Activated CD4-positive, alpha-beta T cell treated with anti-CD3 and anti-CD28 coated beads for 48 hours (primary cell): ENCODE results near the gene BSND.
"Not testable (repeated sequence)": the region's sequence is repeated elsewhere in the genome, so short reads cannot be mapped to it uniquely, and the experiment has no call there.

Source experiments
- DNase-seq: peaks from one replicate; pipeline ENCODE4 v3.0.0-alpha.2; 2020

The BSND gene

DNA sequence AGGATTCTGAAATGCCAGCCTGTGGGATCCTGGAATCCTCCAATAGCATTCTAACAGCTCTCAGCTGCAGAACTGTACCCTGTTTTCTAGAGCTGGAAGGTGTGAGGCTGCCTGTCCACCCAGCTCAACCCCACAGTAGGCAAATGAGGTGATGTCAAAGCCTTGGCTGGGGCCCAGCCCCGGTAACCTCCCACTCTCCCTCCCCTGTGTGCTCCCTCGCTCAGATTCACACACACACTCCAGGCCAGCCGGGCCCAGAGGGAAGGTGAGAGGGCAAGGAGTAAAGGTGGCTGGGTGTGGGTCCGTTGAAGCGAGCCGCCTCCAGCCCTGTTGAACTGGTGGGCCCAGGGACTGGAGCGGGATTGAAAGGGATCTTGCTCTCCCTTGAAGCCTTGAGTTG lies at the start of gene BSND:
Gene BSND, plus strand, starts transcription at position 257 of the 400 bp plus-strand sequence. CDS start 254 bp downstream, outside the sequence.
- no peak for DNase-seq

DNA sequence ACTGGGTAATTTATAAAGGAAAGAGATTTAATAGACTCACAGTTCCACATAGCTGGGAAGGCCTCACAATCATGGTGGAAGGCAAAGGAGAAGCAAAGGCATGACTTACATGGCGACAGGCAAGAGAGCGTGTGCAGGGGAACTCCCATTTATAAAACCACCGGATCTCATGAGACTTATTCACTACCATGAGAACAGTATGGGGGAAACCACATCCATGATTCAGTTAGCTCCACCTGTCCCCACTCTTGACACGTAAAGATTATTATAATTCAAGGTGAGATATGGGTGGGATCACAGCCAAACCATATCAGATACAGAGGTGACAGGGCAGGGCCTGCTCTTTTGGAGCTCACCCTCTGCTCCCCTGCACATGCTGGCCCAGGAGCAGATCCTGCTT lies 49.7 kb upstream of the BSND start:
- no peak for DNase-seq

DNA sequence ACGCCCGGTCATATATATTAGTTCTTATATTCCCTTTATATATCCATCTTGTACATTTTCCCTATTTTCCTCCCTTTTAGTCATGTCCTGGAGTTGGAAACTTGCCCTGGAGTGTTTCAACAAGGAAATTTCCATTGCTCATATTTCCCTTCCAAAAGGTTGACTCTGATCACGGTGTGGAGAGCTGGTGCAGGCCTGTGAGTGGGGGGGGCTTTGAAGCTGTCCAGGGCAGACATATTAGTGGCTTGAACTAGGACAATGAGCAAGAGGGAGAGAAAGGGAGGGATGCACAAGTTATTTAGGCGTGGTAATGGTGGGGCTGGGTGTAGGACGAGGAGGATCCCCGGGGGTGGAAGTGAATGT lies 48.7 kb upstream of the BSND start:
- DNase-seq = no peak

DNA sequence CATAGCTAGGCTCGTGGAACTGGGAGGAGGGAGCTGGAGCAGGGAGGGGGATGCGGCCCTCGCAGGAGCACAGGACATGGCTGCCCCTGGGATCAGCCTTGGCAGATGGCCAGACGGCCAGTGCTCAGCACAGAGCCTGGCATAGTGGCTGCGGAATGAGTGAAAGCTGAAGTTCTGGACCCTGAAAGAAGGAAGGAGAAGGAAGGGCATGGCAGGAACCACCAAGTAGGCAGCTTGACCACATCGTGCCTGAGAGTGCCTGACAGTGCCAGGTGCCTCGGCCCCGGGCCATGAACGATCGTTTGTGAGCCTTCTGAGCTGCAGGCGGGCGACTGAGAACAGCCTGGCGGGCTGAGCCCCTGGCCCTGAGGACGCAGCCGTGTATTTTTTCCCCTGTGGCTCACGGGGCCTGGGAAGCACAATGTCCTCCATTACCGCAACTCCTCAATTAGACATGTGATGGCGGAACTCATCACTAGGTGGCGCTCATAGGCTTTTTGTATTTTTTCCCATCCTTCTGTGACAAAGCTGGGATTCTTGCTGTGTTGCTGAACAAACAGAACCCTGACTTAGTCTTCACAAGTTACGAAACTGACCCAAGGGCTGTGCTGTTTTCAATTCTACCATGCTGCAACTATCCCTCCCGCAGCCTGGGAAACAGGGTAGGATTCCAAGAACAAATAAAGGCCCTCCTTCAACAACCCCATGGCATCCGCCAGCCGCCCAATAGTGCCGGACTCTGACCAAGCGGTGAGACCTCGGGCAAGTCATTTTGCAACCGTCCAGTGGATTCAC lies 48.2 kb upstream of the BSND start:
- DNase-seq = peak; percentile 70

DNA sequence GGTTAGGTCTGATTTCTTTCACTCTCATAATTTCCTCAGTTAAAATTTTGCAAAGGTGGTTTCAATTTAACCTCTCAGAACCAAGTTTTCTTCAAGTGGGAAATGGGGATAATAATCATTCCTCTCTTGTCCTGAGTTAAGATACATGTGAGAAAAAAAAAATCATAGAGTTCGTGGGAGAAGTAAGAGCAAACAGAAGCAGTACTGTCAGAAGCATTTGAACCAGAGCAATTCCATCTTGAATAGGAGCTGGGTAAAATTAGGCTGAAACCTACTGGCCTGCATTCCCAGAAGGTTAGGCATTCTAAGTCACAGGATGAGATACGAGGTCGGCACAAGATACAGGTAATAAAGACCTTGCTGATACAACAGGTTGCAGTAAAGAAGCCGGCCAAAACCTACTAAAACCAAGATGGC lies 46.9 kb upstream of the BSND start:
- no peak for DNase-seq

DNA sequence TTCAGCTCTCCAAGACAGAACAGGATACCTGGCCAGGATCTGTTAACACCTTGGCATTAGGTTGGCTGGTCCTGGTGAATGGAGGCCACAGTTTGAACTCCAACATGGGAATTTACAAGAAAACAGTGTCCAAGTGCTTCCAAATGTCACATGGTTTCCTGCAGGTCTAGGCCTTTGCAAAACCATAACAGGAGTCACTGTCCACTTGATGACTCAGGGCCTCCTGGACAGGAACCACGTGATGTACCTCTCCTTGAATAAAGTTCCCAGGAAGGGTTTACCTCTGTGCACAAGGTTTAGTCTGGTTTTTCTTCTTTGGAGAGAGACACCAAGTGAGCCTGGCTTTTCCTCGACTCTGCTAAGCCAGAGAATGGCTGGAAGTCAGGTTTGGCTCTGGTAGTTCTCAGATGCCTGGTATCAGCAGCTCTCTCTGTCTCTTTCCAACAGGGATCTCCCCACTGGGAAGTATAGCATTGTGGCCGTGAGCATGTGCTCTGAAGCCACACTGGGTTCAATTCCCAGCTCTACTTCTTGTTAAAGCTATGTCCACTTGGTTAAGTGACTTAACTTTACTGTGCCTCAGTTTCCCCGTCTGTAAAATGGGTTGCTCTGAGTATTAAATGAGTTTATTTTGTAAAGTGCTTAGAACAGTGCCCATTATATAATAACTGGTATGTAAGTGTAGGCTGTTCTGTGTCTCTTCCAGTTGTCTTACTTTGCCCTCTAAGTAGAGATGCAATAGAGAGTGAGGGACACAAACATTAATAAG lies 45.6 kb upstream of the BSND start:
- DNase-seq = no peak

DNA sequence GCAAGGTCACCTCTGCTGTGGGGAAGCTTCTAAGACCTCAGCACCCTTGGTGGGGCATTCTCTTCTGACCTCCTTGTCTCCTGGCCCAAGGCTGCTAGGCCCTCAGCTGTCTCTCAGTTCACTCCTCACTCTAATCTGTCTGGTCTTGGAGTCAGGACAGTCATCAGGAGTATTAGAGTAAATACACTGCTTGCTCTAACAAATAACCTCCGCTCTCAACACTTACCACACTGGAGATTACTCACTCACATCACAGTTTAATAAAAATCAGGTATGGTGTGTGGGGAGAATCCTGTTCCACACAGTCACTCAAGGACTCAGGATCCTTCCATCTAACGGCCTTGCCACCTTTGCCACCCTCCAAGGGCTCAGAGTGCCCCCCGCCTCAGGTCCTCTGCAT lies 44.9 kb upstream of the BSND start:
- DNase-seq = no peak

DNA sequence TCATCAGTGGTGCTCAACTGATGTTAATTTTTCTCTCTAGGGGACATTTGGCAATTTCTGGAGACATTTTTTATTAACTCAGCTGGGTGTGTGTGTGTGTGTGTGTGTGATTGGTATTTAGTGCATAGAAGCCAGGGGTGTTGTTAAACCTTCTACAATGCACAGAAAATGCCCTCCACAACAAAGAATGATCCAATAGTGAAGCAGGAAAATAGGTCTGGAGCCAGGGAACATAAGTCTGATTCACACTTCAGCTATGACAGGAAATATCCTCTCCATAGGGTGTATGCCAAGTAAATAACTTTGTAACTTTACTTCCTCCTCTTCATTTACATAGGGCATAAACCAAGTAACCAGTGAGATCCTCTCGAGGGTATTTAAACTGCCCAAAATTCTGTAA lies 43.4 kb upstream of the BSND start:
- DNase-seq = no peak

DNA sequence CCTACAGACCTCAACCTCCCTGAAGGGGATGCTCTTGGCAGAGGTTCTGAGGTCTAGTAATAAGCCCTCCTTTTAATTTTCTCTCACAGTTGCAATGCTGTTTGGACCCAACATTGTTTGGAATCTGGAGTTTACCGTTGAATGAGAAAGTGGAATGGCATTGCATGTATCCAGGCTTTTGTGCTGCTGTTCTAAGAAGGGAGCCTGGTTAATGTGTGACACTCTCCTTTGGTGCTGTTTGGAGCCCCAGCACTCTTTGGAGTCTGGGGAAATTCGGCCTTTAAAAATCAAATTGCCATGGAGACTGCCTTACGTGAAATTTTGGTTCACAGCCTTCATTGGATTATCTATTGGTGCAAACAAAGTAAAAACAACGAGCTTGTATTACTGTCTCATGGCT lies 42.0 kb upstream of the BSND start:
- DNase-seq = no peak

DNA sequence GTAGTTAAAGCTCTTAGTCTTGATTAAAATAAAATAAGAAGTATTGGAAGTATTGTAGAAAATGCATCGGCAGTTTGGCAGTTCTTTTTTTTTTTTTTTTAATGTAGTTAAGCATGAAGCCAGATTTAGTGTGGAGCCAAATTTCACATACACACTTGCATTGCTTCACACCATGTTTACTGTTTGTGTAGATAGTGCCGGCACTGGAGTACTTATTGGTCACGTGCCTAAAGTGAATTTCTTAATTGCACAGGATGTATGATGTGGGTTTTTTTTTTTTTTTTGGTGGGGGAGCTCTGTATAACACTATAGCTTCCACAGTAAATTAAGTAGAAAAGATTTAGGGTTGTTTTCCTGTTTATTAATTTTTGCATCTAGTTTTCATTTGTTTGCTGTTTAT lies 39.5 kb upstream of the BSND start:
- no peak for DNase-seq

DNA sequence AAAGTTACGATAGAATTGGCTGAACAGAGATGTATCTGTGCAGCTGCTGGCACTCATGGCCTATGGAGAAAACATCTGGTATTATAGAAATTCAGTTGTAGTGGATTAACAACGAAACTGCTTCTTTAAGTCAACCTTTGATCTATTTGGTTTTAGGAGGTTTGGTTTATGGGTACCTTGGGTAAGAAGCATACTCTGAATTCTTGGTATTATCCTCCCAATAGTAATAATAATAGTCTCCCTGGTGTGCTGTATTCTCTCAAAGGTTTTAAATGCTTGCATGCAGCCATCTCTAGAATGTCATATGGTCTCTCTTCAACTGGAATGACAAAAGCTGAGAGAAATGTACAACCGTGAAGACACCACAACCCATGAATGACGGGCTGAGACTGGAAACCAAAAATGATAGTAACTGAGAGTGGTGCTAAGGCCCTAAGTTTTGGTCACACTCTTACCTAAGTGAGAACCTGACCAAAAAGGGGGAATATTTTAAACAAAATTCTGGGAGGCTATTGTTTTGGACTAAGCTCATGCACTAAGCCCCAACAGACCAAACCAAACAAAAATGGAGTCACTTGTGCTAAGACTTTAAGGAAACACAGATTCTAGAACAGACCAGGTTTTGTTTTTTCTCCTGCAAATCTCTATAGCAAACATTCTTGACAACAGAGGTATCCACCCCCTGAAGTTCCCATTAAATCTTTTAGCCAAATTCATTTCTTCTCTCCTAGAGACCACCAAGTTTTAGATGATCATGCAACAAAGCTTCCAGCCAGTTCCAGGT lies 35.9 kb upstream of the BSND start:
- no peak for DNase-seq

DNA sequence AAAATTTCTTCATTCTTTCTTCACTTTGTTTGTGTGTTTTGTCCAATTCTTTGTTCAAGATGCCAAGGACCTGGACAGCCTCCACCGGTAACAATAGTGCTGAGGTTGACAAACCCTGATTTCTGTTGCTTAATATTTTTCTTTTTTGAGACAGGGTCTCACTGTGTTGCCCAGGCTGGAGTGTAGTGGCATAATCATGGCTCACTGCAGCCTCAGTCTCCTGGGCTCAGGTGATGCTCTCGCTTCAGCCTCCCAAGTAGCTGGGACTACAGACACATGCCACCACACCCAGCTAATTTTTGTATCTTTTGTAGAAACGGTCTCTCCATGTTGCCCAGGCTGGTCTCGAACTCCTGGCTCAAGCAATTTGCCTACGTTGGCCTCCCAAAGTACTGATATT lies 34.9 kb upstream of the BSND start:
- not testable (repeated sequence) for DNase-seq

DNA sequence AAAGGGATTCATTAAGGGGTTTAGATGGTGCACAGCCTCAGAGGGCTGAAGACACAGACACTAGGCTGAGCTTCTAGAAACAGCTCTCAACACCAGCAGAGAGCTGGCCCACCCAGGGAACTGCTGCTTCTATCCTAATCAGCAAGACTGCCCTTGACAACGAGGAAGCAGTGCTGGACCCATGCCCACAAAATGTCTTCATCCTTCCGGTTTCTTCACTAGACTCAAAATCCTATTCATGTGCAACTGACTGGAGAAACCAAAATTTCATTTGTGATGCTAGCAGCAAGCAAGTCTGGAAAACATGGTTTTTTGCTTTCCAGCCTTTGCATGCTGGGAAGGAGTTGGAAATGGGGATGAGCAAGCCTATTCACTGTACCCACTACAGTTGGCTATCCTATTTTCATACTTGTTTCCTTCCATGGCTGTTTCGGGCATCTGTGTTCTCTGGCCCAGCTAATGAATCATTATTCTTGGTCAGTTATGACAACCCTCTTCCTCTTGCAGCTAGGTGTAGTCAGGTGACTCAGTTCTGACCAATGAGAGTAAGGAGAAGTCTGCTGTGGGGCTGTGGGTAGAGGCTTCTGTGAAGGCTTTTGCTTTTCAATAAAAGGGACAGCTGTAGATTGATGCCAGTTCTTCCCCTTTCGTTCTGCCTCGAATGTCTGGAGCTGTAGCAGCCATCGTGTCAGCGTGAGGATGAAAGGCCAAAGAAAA lies 33.0 kb upstream of the BSND start:
- DNase-seq = no peak

DNA sequence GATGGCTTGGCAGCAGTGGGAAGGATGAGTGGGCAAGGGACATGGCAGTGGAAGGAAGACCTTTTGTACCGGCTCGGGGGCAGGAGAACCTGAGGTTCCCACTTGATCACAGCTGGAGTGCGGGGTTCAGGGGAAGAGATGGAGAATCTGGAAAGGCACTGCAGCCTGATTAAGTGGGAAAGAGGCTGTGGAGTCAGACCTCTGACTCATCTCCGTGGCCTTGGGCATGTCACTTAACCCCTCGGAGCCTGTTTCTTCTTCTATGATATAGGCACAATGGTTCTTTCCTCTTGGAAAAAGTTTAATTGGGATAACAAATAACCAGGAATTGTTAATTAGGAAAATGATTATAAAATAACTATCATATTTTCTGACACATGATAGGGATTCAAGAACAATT lies 31.4 kb upstream of the BSND start:
- no peak for DNase-seq

DNA sequence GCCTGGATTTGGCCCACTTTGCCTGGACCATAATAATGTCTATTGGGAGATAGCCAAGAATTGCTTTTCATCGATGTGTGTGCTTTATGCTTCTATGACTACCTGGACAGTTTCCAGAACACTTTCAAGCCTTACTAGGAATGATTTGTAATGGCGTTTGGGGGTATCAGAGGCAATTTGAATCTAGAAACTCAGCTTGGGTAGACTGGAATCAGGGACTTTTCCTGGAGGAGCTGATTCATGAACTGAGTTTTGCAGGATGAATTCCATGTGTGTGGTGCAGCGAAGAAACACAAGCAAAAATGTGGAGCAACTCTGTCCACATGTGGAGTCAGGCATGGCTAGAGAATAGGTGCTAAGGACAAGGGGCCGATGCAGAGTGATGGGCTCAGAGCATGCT lies 30.2 kb upstream of the BSND start:
- no peak for DNase-seq

DNA sequence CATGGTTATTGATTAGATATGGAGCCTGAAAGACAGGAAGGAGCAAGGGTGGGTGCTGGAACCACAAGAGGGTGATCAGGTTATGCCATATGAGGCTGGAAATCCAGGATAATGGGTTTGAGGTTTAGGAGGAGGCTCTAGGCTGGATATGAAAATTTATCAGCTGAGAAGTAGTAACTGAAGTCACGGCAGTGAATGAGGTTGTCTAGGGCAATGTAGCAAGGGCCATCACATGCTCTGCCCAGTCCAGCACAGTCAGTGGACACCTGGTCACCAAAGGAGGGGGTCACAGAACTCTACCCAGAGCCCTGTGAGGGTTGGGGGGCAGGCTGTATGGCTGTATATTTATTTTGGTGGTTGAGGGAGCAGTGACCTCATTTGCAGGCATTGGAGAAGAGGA lies 28.9 kb upstream of the BSND start:
- no peak for DNase-seq

DNA sequence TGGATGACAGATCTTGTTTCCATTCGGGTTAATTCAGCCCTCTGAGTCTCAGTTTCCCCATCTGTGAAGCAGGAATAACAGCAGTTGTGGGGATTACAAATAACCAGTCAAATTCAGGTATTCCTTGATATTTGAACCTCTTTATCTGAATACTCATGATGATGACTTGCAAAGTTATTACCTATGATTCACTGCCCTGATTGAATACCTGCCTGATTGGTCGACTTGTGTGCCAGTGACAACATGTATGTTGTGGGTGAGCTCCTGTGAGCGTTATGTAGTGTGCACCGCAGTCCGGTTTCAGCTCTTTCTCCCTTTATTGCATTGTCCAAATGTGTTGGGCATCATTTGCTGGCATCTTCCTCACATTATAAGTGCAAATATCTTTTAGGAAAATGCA lies 27.8 kb upstream of the BSND start:
- DNase-seq = no peak

DNA sequence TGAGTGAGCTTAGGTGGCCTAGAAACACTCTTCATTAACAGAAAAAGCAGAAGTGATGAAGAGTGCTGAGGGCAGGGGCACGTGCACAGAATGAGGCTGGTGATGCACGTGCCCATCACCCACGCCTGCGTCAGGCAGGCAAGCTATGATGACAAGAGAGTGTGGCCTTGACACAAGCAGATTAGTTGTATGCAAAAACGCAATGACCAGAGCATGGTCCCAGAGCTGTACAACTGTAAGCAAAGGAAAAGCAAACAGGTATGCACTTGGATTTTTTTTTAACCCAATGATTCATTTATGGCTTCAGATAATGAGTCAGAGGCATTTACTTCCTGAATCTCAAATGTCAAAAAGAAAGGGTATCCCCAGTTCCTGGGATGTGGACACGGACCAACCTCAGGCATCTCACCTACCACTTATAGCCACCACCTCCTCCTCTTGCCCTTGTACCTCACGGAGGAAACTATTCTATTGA lies 27.4 kb upstream of the BSND start:
- DNase-seq = no peak

DNA sequence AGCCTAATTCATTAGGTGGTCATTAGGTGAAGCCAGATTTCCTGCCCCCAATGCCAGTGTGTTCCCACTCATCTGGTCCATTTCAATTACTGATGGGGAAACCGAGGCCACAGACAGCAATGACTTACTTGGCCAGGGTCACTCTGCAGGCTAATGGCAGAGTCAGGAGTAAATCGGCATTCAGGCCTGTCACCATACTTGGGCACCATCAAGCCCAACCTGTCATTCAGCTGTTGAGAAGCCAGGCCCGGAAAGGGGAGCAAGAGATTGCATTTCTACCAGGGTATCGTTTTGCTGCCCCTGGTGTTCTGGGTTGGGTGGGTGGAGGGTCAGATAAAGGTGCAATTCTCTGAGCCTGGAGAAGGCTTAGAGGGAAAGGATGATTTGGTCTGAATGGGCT lies 26.3 kb upstream of the BSND start:
- no peak for DNase-seq

DNA sequence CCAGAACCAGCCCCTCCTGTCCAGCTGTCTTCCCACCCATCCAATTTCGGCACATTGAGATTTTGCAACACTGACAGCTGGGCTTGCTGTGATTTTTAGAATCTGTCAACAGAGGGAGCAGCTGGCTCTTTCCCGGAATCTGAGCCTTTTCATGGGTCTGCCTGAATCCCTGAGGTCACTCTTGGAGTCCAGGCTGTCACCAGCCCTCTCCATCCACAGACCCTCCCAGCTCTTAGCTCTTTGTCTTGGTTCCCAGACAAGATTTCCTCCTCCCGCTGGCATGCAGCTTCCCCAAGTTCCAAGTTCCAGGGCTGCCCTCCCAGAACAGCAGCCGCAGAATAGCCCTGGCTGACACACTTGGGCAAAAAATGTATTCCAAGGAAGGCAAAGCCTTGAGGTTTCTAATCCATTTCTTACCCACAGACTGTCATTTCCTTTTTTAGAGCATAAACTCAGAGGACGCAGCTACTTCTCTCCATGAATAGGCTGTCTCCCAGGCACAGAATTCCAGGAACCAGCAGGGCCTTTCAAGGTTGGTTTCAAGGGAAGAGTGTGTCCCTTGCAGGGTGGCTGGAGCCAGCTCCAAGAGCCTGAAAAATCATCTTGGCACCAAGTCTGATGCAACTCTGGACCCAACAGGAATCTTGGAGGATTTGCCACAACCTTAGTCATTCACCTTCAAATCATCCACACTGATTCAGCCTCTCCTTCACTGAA lies 25.4 kb upstream of the BSND start:
- no peak for DNase-seq

DNA sequence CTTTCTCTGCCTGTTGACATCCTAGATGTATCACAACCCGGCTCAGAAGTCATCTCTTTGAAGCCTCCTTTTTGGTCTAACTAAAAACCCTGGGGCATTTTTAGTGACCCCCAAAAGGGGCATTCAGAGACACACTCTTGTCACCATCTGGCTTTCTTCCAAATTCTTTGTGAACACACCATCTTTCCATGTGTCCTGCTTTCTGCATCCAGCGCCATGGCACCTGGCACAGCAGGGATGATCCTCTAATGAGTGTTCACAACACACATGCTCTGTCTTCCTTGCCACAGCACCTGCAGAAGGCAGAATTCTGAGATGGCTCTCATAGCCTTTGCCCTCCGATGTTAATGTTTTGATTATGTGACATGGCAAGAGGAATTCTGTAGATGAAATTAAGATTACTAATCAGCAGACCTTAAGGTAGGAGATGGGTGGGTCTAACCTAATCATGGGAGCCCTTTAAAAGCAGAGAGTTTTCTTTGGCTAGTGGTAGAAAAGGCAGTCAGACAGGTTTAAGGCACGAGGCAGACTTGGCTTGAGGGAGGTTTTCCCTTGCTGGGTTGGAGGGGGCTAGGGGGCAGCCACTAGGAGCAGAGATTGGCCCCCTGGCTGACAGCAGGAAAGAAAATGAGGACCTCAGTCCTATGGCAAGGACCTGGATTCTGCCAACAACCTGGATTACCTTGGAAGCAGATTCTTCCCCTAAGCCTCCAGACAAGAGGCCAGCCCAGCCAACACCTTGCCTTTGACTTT lies 23.2 kb upstream of the BSND start:
- no peak for DNase-seq

DNA sequence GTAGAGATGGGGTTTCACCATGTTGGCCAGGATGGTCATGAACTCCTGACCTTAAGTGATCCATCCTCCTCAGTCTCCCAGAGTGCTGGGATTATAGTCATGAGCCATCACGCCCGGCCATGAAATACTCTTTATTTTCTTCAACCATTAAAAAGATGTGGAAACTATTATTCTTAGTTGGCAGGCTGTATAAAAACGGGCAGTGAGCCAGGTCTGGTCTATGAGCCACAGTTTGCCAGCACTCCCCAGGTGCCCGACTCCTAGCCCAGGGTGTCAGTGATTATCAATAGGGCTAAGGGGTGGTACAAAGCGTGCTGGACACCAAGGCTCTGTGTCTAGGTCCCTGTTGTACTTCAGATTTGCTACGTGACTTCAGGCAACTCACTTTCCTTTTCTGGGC lies 22.0 kb upstream of the BSND start:
- no peak for DNase-seq
